ENCODE measurements around the gene RBM20.

- TF ChIP-seq CTCF (IDR thresholded peaks at IDR 0.05 in 4 of 5, conservative IDR thresholded peaks at IDR 0.05 in 1 of 5) (no peak), POLR2A (IDR thresholded peaks at IDR 0.05) (no peak)
Observed at GRCh38 chr10:110709444-110709828, 65.3 kb downstream of the RBM20 start.
